Esophagus squamous epithelium (tissue), 4 donors: ENCODE results near the gene SGPP1.

ENCODE experiments used
- POLR2A ChIP-seq, 4 donors: fragments of 450-650 bp; IDR thresholded peaks; one replicate each; pipeline ENCODE4 v1.6.1; 2017; ENCODE audit warnings: antibody characterized with exemption in 4 of 4, mild to moderate bottlenecking in 4 of 4, moderate library complexity in 3 of 4
- TF ChIP-seq, protein P1 (sequence below), 6 experiments: fragments of 450-650 bp in 4 of 6; fragments of 200-600 bp in 2 of 6; sonication (generic) in 2 of 6; IDR thresholded peaks; one replicate each; pipeline ENCODE4 v1.5.1; 2016 to 2019; ENCODE audit warnings: antibody characterized with exemption in 6 of 6, mild to moderate bottlenecking in 4 of 6, moderate library complexity in 4 of 6

DNA sequence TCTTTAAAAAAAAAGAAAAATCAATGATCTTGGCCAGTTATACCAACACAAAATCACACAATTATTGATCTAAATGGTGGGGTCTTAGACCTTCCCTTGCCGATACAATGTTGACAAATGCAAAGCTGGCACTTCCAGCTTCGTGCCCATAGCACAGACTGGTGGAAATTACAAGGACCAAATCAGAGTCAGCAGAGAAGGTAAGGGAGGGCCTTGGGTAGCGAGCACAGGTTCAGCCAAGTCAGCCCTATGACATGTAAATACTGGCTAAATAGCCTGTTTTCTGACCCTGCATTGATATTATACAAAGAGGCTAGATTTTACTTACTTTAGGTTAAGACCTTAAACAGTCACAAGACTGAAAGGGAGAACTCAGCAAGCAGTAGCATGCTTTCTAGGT is 55.9 kb downstream of the SGPP1 start:
- TF ChIP-seq POLR2A (IDR thresholded peaks at IDR 0.05), result no peak
- TF ChIP-seq, protein P1, sequence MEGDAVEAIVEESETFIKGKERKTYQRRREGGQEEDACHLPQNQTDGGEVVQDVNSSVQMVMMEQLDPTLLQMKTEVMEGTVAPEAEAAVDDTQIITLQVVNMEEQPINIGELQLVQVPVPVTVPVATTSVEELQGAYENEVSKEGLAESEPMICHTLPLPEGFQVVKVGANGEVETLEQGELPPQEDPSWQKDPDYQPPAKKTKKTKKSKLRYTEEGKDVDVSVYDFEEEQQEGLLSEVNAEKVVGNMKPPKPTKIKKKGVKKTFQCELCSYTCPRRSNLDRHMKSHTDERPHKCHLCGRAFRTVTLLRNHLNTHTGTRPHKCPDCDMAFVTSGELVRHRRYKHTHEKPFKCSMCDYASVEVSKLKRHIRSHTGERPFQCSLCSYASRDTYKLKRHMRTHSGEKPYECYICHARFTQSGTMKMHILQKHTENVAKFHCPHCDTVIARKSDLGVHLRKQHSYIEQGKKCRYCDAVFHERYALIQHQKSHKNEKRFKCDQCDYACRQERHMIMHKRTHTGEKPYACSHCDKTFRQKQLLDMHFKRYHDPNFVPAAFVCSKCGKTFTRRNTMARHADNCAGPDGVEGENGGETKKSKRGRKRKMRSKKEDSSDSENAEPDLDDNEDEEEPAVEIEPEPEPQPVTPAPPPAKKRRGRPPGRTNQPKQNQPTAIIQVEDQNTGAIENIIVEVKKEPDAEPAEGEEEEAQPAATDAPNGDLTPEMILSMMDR (IDR thresholded peaks at IDR 0.05), result no peak
